GM18867 (cell line): Measurements from ENCODE around the gene POLRMT.
A peak's percentile ranks its signal among the peaks of the same experiment; 100 is the strongest.

Experiments
- ATAC-seq: cut with Tn5 transposase; IDR thresholded peaks from one replicate; pipeline ENCODE4 v1.9.1; 2021; ENCODE audit warnings: mild to moderate bottlenecking, moderate library complexity; ENCODE audit not compliant: unreplicated experiment

POLRMT gene

DNA sequence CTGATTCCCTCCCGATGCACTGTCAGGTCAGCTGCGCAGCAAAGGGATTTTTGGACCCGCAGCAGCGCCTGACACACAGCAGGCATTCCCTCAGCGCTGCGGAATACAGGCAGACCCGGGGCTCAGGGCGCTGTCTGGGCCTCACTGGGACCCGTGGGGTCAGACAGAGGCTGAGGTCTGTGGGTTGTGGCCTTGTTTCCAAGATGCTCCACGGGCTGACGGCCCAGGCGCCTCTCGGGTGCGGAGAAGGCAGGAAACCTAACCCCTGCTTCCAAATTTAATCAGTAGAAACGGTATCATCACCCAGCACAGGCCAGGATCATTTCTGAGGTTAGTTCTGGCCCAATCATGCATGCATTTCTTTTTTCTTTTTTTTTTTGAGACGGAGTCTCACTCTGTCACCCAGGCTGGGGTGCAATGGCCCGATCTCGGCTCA, 30.4 kb upstream of the POLRMT start:
- no peak for ATAC-seq

DNA sequence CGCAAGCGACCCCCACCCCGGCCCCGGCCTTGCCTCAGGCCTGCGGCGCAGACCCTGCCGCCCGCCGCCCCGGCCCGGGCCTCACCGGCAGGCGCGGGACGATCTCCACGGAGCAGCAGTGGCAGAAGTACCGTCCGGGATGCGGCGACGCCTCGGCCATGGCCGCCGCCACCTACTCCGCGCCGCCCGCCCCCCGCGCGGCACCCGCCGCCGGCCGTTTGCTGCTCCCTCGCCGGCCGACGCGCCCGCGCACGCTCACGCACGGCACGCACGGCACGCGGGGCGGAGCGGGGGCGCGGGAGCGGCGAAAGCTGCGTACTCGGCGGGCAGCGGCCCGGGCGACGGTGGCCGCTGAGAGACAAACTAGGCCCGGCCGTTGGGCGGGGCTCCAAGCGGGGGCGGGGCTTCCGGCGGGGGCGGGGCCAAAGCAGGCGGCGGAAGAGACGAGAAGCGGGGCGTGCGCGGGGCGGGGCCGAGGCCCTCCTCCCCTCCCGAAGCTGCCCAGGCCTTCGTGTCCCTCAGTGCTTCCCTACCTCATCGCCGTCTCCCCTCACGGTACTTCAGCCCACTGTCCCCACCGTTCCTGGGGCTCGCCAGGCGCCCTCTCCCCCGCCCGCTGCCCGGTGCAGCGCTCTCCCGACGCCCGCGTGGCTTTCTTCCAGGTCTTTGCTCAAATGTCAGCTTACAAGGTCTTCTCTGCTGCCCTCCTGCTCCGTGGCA, 29.8 kb upstream of the POLRMT start, which contains the start of gene RNF126:
Gene RNF126 (minus strand): TSS at position 253 of the 720 bp plus-strand sequence. CDS start 93 bp downstream, at position 160.
- ATAC-seq, result peak; percentile 56

DNA sequence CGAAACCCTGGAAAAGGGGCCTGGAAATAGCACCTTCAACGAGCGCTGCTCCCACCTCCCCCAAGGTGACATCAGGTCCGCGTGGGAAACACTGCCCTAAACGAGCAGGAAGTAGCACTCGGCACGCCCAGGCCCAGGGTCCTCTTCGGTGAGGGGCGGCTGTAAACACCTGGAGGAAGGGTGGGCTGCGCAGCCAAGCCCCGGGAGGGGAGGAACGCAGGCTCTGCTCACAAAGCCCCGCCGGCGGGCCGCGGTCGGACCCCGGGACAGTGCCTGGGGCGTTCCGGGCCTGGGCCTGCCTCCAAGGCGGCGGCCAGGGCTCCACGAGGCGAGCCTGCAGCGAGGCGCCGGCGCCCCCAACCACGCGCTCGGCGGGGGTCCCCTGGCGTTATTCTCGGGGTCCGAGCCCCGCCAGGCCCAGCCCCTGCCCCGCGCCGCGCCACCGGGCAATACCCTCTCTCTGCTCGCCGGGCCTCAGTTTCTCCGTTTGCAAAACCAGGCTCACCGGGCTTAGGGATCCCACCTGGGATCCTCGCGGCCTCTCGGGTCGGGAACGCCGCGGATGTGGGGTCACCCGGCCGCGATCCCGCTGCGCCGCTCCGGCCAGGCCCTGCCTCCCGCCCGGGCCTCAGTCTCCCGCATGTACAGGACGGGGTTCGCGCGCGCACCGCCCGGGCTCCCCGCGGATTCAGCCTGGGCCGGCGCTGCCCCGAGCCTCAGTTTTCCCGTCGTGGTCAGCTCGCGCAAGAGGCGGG, 29.0 kb upstream of the POLRMT start:
- peak; percentile 11 for ATAC-seq

DNA sequence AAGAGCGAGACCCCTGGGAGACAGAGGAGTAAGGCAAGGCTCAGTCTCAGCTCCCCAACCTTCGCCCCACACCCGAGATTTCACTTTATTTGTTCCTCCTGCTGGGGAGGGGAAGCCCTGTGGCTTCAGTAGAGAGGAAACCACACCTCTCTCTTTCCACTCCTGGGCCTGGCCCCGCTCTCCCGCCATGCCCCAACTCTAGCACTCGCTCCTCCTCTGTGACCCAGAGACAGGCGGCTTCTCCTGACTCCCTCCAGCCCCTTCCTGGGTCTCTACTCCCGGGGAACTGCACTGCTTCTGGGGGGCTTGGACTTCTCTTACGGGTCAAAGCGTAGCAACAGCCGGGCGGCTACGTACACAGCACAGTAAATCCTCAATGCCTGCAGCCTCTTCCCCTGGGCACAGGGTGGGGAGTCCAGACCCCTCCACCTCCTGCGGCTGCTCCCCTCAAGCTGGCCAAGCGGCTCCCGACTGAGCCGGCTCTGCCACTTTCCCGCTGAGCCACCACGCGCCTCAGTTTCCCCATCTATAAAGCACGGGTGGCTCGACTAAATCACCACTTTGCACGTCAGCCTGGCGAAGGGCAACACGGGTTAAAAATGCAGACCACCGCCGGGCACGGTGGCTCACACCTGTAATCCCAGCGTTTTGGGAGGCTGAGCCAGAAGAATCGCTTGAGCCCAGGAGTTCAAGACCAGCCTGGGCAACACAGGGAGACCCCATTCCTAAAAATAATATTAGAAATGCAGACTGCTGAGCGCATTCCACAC, 28.3 kb upstream of the POLRMT start:
- no peak for ATAC-seq

DNA sequence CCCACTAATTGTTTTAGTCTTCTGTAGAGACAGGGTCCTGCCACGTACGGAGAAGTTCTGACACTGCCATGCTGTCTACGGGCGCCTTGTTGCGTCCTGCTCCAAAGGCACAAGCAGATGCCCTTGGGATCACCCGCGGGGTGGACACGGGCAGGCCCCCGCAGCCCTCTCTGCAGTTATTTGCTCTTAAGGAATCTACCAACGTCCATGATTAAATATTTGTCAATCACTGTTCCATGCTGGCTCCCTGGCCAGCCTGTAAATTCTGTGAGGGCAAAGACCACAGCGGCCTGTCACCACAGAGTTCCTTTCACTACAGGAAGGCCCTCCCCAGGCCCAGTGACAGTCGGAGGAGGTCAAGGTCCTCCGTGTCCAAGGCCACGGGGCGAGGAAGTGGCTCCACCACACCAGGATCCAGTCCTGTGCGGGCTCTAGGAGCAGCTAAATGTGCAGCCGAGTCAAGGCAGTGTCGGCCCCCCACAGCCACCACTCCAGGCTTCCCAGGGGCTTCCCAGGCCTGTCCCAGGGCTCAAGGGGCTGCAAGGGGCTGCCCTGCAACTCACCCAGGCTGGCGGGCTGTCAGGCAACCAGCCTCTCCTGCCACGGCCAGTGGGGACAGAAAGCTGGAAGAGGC, 27.6 kb upstream of the POLRMT start:
- ATAC-seq, result no peak

DNA sequence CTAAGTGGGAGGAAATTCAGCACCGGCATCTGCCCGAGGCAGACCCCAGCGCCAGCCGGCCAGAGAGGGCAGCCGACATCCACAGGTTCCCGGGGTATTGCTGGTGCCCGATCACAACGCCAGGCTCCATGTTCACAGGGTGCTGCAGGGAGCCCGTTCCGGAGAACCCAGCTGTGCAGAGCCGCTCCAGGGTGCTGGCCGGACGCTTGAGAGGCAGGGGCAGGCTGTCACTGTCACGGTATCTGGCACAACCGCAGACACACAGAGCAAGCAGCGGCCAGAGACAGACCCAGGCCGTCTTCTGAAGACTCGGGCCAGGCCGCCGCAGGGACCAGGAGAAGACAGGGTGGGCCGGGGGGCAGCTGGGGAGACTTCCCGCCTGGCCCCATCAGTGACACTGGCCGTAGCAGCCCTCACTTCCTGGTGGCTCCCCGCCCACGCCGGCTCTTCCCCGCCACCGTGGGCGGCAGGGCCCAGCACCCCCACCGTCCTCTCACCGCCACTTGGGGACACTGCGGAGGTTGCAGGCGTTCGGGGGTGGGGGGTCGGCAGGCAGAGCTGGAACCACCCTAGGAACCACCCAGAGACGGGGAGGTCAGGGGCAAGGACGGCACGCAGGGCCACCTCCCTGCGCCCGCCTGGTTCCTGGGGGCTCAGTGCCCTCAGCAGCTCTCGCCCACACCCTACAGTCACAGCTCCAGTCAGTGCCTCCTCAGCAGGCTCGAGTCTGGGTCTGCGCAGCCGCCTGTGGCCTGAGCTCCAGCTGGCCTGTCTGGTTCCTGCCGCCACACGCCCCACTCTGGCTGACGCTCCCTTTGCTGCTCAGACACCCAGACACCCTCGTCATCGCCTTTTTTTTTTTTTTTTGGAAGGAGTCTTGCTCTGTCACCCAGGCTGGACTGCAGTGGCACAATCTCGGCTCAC, 25.8 kb upstream of the POLRMT start:
- ATAC-seq, result no peak

DNA sequence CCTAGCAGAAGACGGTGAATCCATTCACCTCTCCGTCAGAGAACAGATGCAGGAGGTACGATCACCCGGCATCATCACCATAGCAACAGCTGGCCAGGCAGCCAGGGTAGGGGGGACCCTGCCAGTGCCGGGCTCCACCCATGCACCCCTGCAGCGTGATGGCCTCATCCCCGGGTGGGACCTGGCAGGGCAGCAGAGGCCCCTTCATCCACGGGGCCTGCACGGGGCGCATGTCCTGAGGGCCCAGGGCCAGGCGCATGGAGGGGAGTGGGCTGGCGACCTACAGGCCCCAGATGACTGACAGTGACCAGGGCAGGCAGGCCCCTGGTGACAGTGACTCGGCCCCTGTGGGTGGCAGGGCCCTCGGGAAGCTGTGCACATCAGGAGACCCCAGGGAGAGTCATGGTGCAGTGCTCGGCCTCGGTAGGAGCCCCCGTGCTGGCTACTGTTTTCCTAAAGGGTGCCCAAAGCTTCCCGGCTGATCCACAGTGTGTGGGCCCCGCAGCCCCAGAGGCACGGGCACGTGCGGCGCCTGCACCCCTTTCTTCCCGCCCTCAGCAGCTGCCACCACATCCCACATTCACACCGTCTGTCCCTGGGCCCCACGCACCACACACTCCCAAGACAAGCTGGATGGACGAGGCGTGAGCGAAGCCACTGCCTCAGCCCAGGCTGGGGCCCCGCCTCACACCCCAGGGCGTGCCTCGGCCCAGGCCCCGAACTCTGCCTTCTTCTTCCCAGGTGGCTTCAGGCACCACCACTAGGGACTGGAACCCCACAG, 24.9 kb upstream of the POLRMT start:
- no peak for ATAC-seq

DNA sequence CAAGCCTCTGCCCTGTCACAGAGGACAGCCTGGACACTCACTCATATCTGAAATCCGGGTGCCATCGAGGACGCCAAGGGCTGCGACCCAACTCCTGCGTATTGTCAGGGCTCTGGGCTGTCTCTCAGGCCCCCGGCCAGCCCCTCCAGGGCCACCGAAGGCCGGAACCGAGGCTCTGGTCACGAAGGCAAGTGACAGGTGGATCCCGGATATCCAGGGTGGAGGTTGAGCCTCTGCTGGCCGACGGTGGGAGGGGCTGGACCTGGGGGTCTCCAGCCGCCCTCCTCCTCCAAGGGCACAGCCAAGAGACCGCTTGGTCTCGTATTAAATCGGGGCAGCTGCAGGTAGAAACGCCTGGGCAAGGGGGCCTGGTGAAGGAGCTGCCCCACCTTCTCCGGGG, 24.3 kb upstream of the POLRMT start:
- no peak for ATAC-seq

DNA sequence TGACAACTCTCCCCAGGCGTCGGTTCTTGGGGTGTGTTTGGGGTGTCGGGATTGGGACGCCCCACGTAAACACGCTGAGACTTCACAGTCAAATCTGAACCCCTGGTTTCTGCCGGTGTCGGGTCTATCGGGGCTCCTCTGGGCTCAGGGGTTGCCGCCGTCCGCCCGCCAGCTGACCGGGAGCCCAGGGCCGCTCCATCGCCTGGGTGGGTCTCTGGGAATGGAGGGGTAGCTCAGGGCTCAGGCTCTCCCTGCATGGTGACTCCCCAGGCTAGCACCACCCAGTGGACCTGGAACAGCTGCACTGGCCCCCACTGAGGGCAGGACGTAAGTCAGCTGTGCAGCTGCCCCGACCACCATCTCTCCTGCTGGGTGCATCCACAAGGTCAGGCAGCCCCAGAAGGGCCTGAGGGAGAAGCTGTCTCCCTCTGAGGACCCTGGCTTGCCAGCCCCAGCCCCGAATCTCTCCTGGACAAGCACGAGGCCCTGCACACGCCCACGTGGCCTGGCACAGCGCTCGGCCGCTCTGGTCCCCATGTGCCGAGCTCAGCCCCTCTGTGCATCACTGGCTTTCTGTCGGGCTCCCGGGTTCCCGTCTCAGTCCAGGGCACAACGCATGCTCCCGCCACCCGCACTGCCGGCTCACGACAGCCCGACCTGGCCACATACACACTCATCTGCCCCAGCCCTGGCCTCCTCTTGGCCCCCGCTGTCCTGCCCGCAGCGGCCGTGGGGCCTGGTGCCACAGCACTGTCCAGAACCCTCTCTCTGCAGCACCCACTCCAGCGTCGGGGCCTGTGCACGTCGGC, 23.6 kb upstream of the POLRMT start:
- ATAC-seq, result no peak

DNA sequence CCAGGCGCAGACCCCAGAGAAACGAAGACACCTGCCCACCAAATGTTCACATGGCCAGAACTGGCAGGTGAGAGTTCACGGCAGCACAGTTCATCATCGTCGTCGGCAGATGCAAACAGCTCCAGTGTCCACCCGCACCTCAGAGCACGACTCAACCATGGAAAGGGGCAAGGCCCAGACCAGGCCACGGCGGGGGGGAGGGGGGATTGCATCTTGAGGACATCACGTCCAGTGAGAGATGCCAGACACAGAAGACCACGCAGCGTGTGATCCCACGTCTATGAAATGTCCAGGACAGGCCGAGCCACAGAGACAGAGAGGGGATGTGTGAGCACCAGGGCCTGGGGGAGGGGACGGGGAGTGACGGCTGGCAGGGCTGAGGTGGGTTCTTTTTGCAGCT, 22.4 kb upstream of the POLRMT start:
- ATAC-seq, result no peak

DNA sequence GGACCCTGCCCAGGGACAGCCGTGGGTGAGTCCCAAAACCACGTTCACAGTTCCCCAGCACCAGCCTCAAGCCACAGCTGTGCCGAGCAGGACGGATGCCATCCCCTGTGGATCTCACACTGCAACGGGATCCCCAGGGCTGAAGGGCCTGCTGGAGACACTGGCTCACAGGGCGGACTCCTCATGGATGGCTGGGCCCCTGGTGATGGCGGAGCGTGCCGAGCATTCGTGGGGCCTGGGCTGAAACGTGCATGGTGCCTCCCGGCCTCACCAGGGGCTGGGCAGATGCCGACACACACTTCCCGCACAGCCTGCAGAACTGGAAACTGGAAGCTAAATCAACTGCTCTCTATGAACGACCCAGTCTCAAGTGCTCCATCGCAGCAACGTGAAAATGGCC, 20.1 kb upstream of the POLRMT start:
- ATAC-seq, result no peak

DNA sequence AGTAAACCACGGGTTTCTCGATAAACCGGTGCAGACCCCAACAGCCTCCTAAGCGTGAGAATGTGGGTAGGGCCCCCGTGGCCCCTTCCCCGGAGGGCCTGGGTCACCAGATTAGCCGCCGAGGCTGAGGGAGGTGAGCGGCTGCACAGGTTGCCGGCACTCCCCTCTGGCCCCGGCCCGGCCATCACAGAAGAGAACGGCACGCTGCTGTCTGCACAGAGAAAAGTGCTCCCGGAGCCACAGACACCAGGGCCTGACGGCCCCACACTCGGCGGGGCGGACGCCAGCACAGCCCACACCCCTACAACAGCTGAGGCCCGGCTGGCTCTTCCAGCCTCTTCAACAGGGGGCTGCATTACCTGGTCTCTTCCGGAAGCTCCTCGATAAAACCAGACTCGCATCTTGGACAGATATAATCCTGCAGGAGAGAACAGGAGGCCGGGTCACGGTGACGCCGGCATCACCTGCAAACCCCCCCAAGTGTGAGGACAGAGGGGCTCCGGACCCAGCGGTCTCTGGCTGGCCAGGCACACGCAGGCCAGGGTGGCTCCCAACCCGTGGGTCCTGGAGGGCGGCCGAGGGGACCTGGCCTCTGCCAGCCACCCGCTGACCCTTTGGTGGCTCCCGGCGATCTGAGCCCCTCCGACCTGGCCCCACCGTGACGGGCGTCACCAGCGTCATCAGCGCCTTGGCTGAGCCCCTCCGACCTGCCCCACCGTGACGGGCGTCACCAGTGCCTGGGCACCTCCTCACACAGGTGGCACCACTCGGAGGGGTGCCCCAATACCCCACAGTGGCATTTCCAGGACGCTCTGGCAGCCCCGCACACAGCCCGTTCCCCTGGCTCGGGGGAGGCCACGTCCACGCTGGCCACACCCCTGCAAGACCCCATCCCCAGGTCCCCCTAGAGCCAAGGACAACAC, 19.4 kb upstream of the POLRMT start:
- ATAC-seq, result no peak

DNA sequence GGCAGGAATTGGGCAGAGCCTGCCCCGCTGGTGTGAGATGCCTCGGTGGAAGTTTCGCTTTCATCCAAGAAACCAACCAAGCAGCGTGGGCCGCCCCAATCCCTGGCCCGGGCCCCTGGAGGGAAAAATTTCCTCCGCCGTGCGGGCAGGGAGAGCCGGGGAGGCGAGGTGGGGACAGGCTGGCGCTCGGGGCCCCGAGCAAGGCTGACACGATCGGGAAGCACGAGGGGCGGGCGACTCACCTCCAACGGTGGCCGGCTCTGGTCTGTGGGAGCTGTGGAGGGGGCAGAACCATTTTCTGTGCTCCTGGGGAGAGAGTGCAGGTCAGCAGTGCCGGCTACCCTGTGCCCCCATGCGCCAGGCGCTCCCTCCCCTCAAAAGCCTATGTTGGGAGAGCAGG, 18.7 kb upstream of the POLRMT start:
- ATAC-seq, result no peak

DNA sequence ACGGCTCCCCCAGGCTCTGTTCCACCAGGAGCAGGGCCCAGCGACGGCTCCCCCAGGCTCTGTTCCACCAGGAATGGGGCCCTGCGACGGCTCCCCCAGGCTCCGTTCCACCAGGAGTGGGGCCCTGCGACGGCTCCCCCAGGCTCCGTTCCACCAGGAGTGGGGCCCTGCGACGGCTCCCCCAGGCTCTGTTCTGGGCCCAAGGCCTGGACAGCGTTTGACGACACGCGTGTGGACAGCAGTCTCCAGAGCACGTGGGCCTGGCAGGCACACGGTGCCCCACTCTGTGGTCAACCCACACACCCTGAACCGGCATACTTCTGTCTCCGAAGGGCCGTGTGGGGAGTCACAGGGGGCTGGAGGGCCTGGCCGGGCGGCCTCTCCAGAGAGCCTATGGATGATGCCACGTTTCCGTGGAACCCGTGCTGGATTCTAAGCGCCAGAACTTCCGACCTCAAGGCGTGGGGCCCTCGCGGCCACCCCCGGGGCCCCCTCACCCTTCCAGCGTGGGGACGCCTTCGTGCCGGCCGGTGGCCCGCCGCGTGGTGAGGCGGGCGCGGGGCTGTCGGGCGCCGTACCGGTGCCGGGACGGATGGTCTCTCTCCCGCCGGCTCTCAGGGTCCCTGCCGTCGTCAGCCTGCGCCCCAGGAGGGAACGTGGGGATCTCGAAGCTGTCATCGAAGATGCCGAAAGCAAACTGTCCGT, 17.9 kb upstream of the POLRMT start:
- no peak for ATAC-seq

DNA sequence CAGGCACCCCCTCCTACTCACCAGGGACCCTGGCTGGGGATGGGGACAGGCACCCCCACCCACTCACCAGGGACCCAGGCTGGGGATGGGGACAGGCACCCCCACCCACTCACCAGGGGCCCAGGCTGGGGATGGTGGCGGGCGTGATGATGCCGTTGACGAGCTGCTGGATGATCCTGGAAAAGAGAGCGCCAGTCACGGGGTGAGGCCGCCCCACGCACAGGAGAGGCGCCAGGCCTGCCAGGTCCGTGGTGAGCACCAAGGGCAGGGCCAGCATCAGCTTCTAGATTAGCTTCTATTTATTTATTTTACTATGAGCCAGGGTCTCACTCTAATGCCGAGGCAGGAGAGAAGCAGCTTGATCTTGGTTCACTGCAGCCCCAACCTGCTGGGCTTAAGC, 16.8 kb upstream of the POLRMT start:
- no peak for ATAC-seq

DNA sequence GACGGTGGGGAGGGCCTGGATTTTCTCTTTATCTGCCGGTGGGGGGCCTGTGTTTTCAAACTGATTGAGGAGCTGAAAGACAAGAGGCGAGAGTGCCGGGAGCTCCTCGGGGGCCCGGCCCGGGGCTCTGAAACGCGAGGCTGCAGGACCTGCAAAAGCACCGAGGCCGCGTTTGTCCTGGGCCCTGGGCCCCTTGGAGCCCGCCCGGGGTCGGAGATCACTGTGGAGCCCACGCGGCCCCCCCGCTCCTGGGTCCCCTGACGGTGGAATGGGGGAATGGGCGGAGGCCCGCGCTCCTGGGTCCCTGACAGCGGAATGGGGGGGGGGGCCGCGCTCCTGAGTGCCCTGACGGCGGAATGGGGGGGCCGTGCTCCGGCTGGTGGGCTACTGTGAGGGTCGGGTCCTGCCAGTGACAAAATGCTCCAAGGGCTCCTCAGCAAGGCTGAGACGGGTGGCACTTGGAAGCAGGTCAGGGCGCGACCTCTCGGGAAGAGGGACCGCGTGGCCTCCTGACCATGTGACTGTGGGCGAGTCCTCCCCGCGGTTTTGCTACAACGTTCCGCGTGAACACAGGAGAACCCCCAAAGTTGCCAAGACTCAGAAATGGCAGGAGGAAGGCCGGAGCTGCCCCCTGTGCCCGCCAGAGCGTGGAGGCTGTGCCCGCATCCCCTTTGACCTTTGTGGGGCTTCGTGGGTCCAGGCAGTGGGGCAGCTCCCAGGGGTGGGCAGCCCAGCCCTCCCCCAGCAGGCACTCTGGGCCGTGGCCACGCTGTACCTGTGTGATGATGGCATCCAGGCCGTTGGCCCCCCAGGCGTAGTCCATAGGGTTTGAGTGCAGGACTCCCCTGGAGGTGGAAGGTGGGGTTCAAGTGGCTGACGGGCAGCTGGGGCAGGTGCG, 15.8 kb upstream of the POLRMT start:
- ATAC-seq, result no peak
